Measurements from ENCODE around the gene RNF213. TPM values are rescaled to one million over a fixed set of nuclear protein-coding genes. Genes with fewer than 3 reads are reported as not detected.
"Not testable (repeated sequence)": the region's sequence is repeated elsewhere in the genome, so short reads cannot be mapped to it uniquely, and the experiment has no call there.

Gene RNF213
- total and polyA plus RNA-seq, 12 donors: 51.1 to 182 (median 122) TPM

GRCh38 chr17:80295146-80295545 lies 34.5 kb downstream of the RNF213 start:
- Histone ChIP-seq H3K9me3 (replicated peaks in 1 of 3) (no peaks in the 10 kb centered on the region), H3K36me3 (replicated peaks in 1 of 2) (peaks cover 0 to 100% of the 10 kb centered on the region in 2 donors), H3K27ac (peak overlapping the region in 1 of 5 donors; percentile 75), H3K27me3 (no peaks in the 10 kb centered on the region), H3K4me1 (replicated peaks in 1 of 2) (no peaks in the 10 kb centered on the region), H3K4me3 (no peak overlapping the region)
- WGBS, 4 donors: 86 to 95% (median 93%) methylated on average over 1 to 5 of the region's 5 CpGs
- no peak for TF ChIP-seq POLR2A (IDR thresholded peaks at IDR 0.05)
- TF ChIP-seq CTCF (IDR thresholded peaks at IDR 0.05): no peak
- DNase-seq: no peak
- intact Hi-C loops (cut with DNase I): no loop called here

GRCh38 chr17:80295559-80295958 lies 34.9 kb downstream of the RNF213 start:
- Histone ChIP-seq H3K27me3 (no peaks in the 10 kb centered on the region), H3K36me3 (replicated peaks in 1 of 2) (peaks cover 0 to 100% of the 10 kb centered on the region in 2 donors), H3K4me1 (replicated peaks in 1 of 2) (no peaks in the 10 kb centered on the region), H3K9me3 (replicated peaks in 1 of 3) (no peaks in the 10 kb centered on the region), H3K4me3 (no peak overlapping the region), H3K27ac (peak overlapping the region in 2 of 5 donors; percentile 58 to 75)
- WGBS, 4 donors: 89 to 97% (median 92%) methylated on average over 6 of the region's 6 CpGs
- DNase-seq: no peak
- intact Hi-C loops (cut with DNase I): no loop called here
- TF ChIP-seq CTCF (IDR thresholded peaks at IDR 0.05) (no peak), POLR2A (IDR thresholded peaks at IDR 0.05) (no peak)

GRCh38 chr17:80296221-80296620 lies 35.6 kb downstream of the RNF213 start:
- WGBS, 4 donors: 49 to 73% (median 54%) methylated on average over 6 to 14 of the region's 14 CpGs
- DNase-seq: peak; percentile 73 to 94 (median 89)
- TF ChIP-seq POLR2A (IDR thresholded peaks at IDR 0.05) (peak in 1 of 2 donors; percentile 20), CTCF (IDR thresholded peaks at IDR 0.05) (no peak)

GRCh38 chr17:80297996-80298560 lies 37.4 kb downstream of the RNF213 start:
- H3K36me3 ChIP-seq (replicated peaks in 1 of 2): peaks cover 0 to 98% of the 10 kb centered on the region in 2 donors

More at GRCh38 chr17:80296221-80296620, 35.6 kb downstream of the RNF213 start:
- peaks cover 0 to 100% of the 10 kb centered on the region in 2 donors for H3K36me3 ChIP-seq (replicated peaks in 1 of 2)
- intact Hi-C loops (cut with DNase I): no loop called here
- H3K4me1 ChIP-seq (replicated peaks in 1 of 2): no peaks in the 10 kb centered on the region
- peak overlapping the region in 3 of 5 donors; percentile 52 to 75 (median 58) for H3K27ac ChIP-seq
- H3K4me3 ChIP-seq: no peak overlapping the region
- H3K9me3 ChIP-seq (replicated peaks in 1 of 3): no peaks in the 10 kb centered on the region
- no peaks in the 10 kb centered on the region for H3K27me3 ChIP-seq

GRCh38 chr17:80299350-80300100 lies 38.9 kb downstream of the RNF213 start:
- 74 to 99% (median 97%) methylated on average over 4 of the region's 4 CpGs for WGBS, 4 donors
- intact Hi-C loops (cut with DNase I); H3K27me3 ChIP-seq; H3K4me3 ChIP-seq; H3K27ac ChIP-seq; H3K9me3 ChIP-seq (replicated peaks in 1 of 3); H3K4me1 ChIP-seq (replicated peaks in 1 of 2): not testable (repeated sequence)
- peaks cover 0 to 97% of the 10 kb centered on the region in 2 donors for H3K36me3 ChIP-seq (replicated peaks in 1 of 2)
- DNase-seq: peak in 1 of 7 donors; percentile 0

More at GRCh38 chr17:80297996-80298560, 37.4 kb downstream of the RNF213 start:
- Histone ChIP-seq H3K27ac (no peak overlapping the region), H3K4me1 (replicated peaks in 1 of 2) (no peaks in the 10 kb centered on the region), H3K27me3 (no peaks in the 10 kb centered on the region), H3K4me3 (no peak overlapping the region), H3K9me3 (replicated peaks in 1 of 3) (no peaks in the 10 kb centered on the region)
- intact Hi-C loops (cut with DNase I): no loop called here
- 87 to 92% (median 89%) methylated on average over 13 to 19 of the region's 19 CpGs for WGBS, 4 donors
- TF ChIP-seq POLR2A (IDR thresholded peaks at IDR 0.05): no peak
- TF ChIP-seq CTCF (IDR thresholded peaks at IDR 0.05): no peak
- DNase-seq: no peak

GRCh38 chr17:80300756-80301155 lies 40.1 kb downstream of the RNF213 start:
- DNase-seq; H3K27ac ChIP-seq; H3K4me3 ChIP-seq; H3K9me3 ChIP-seq (replicated peaks in 1 of 3); H3K4me1 ChIP-seq (replicated peaks in 1 of 2); intact Hi-C loops (cut with DNase I); H3K27me3 ChIP-seq: not testable (repeated sequence)
- H3K36me3 ChIP-seq (replicated peaks in 1 of 2): peaks cover 0 to 97% of the 10 kb centered on the region in 2 donors
- WGBS, 4 donors: 87 to 100% (median 97%) methylated on average over 2 of the region's 2 CpGs

All from adrenal gland (tissue), 12 donors.